Chondrocyte (in vitro differentiated cells): ENCODE measurements around the gene COQ10A. TPM values are rescaled to one million over a fixed set of nuclear protein-coding genes. Genes with fewer than 3 reads are reported as not detected.
"Not testable (repeated sequence)": the region's sequence is repeated elsewhere in the genome, so short reads cannot be mapped to it uniquely, and the experiment has no call there.

ENCODE experiments used
- DNase-seq: peaks from one replicate; pipeline ENCODE4 v3.0.0; 2021; ENCODE audit warnings: mixed read lengths, low spot score
- H3K27ac Mint-ChIP-seq: one replicate; pipeline ENCODE4 v1.8.0; 2021; ENCODE audit warnings: mild to moderate bottlenecking, moderate library complexity, mixed read lengths; ENCODE audit not compliant: unreplicated experiment
- H3K27me3 Mint-ChIP-seq: 2 replicates; pipeline ENCODE4 v1.8.0; 2021; ENCODE audit warnings: low read depth, mixed read lengths
- H3K36me3 Mint-ChIP-seq: 2 replicates; pipeline ENCODE4 v1.8.0; 2021; ENCODE audit warnings: low read depth, mixed read lengths
- H3K4me1 Mint-ChIP-seq: 2 replicates; pipeline ENCODE4 v1.8.0; 2021; ENCODE audit warnings: low read depth, mild to moderate bottlenecking, mixed read lengths
- H3K4me3 Mint-ChIP-seq: one replicate; pipeline ENCODE4 v1.8.0; 2021; ENCODE audit warnings: mild to moderate bottlenecking, moderate library complexity, mixed read lengths; ENCODE audit not compliant: unreplicated experiment
- H3K9me3 Mint-ChIP-seq: 2 replicates; pipeline ENCODE4 v1.8.0; 2021; ENCODE audit warnings: low read depth, mixed read lengths
- total RNA-seq: library from RNA; stranded (reverse); gene quantifications from 3 replicates; pipeline ENCODE4 v1.2.1, GENCODE V29; 2021
- TF ChIP-seq, protein P1 (sequence below): fragments of 200-600 bp; sonication (generic); IDR thresholded peaks from 2 replicates; pipeline ENCODE4 v1.5.0; 2021; ENCODE audit warnings: antibody characterized with exemption, mild to moderate bottlenecking, moderate library complexity

COQ10A gene
- total RNA-seq, 1 donor from 2014 or later: 9.8 TPM

DNA sequence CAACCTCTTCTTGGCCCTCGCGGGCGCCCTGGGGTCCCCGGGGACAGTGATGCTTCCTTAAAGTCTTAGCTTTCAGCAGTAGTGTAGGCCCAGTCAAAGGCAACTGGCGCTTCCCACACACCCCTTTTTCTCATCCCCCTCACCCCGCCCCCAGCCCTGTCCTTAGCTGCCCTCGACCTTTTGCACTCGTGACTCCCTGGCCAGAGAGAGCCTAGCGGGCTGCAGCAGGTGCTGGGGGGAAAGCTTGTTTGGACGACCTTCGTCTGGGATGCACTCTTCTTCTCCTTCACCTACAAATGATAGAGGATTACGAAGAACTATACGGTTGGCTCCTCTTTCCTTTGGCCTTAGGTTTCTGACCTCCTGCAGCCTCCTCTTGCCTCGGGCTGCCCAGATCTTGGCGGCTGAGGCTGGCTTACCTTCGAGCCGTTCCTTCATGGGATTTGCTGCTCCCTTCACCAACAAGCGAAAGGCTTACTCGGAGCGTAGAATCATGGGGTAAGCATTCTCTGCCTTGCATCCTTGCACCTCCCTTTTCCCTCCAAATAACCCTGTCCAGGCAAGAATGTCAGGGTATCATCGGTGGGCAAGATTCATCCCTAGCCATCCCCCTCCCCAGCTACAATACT, 815 bp downstream of the COQ10A start:
- DNase-seq: no peak
- Mint-ChIP-seq H3K4me1 (peaks cover 23% of the 10 kb centered on the region), H3K9me3 (no peaks in the 10 kb centered on the region), H3K27ac (peak overlapping the region; percentile 70), H3K36me3 (peaks cover 5% of the 10 kb centered on the region), H3K27me3 (no peaks in the 10 kb centered on the region), H3K4me3 (peak overlapping the region; percentile 87)
- TF ChIP-seq, protein P1, sequence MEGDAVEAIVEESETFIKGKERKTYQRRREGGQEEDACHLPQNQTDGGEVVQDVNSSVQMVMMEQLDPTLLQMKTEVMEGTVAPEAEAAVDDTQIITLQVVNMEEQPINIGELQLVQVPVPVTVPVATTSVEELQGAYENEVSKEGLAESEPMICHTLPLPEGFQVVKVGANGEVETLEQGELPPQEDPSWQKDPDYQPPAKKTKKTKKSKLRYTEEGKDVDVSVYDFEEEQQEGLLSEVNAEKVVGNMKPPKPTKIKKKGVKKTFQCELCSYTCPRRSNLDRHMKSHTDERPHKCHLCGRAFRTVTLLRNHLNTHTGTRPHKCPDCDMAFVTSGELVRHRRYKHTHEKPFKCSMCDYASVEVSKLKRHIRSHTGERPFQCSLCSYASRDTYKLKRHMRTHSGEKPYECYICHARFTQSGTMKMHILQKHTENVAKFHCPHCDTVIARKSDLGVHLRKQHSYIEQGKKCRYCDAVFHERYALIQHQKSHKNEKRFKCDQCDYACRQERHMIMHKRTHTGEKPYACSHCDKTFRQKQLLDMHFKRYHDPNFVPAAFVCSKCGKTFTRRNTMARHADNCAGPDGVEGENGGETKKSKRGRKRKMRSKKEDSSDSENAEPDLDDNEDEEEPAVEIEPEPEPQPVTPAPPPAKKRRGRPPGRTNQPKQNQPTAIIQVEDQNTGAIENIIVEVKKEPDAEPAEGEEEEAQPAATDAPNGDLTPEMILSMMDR: no peak

DNA sequence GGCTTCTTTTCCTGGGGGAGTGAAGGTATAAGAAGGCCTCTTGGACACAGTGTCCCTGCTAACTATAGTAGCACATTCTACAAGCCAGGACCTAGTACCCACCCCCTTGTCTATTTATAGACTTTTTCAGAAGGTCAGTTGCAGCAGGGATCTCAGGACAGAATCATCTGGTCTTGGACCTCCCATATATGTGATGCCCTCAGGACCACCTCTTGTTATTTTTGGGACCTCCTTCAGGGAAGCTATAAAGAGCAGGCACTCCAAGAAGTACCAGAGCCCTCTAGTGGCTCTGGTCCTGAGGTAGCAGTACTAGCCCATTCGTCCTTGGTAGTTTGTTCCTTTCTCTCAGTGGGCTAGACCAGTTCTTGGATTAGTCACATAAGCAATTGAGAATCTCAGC, 4.3 kb downstream of the COQ10A start:
- Mint-ChIP-seq H3K36me3 (peaks cover 21% of the 10 kb centered on the region), H3K9me3 (no peaks in the 10 kb centered on the region), H3K4me3 (no peak overlapping the region), H3K27ac (peak overlapping the region; percentile 52), H3K4me1 (peaks cover 20% of the 10 kb centered on the region), H3K27me3 (no peaks in the 10 kb centered on the region)
- TF ChIP-seq, protein P1: peak; percentile 73
- DNase-seq: no peak

DNA sequence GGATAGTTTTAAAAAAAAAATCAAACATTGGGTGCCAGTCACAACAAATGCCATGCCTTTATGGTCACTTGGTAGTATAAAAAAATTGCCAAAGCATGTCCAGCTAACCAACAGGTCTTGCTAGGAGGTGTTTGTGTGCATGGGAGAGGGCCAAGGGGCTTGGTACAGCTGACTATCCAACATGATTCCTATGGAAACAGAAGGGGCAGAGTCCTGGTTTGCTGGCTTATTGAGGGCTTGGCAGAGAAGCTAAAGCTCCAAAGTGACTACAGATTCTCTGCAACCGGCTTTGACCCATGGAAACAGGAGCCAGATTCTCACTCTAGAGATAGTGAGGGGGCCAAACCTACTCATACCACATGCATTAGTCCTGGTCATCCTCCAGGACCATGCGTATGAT, 5.7 kb downstream of the COQ10A start:
- peaks cover 22% of the 10 kb centered on the region for H3K36me3 Mint-ChIP-seq

DNA sequence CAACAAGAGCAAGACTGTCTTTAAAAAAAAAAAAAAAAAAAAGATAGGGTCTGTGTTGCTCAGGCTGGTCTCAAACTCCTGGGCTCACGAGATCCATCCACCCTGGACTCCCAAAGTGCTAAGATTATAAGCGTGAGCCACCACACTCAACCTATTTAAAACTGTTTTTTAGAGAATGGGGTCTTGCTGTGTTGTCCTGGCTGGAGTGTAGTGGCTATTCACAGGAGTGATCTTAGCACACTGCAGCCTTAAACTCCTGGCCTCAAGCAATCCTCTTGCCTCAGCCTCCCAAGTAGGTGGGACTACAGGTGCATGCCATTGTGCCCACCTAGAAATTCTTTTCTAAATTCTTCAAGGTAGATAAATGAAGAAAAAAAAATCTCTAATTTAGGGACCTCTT, 7.6 kb downstream of the COQ10A start:
- peaks cover 5% of the 10 kb centered on the region for H3K4me1 Mint-ChIP-seq
- H3K27ac Mint-ChIP-seq: no peak overlapping the region
- no peaks in the 10 kb centered on the region for H3K27me3 Mint-ChIP-seq
- H3K4me3 Mint-ChIP-seq: no peak overlapping the region
- no peaks in the 10 kb centered on the region for H3K9me3 Mint-ChIP-seq
- no peak for DNase-seq
- TF ChIP-seq, protein P1: no peak
- H3K36me3 Mint-ChIP-seq: peaks cover 29% of the 10 kb centered on the region

More for the DNA sequence above, 5.7 kb downstream of the COQ10A start:
- not testable (repeated sequence) for H3K27me3 Mint-ChIP-seq, H3K9me3 Mint-ChIP-seq, H3K4me3 Mint-ChIP-seq, DNase-seq, H3K27ac Mint-ChIP-seq
- H3K4me1 Mint-ChIP-seq: peaks cover 12% of the 10 kb centered on the region

DNA sequence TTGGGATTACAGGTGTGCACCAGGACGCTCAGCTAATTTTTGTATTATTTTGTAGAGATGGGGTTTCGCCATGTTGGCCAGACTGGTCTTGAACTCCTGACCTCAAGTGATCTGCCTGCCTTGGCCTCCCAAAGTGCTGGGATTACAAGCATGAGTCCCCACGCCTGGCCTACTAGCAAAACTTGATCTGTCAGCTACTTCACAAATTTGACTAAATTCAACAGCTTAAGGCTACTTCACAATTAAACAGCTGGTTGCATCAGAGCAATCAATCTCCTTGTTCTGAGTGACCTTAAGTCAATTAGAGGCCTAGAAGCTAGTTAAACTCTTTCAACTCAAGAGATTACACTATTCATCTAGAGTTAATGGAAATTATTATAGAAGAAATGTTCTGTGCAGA, 12.2 kb downstream of the COQ10A start:
- Mint-ChIP-seq H3K36me3 (peaks cover 35% of the 10 kb centered on the region), H3K4me1 (no peaks in the 10 kb centered on the region), H3K27me3 (no peaks in the 10 kb centered on the region), H3K27ac (no peak overlapping the region), H3K4me3 (no peak overlapping the region), H3K9me3 (no peaks in the 10 kb centered on the region)
- no peak for DNase-seq
- TF ChIP-seq, protein P1: no peak

DNA sequence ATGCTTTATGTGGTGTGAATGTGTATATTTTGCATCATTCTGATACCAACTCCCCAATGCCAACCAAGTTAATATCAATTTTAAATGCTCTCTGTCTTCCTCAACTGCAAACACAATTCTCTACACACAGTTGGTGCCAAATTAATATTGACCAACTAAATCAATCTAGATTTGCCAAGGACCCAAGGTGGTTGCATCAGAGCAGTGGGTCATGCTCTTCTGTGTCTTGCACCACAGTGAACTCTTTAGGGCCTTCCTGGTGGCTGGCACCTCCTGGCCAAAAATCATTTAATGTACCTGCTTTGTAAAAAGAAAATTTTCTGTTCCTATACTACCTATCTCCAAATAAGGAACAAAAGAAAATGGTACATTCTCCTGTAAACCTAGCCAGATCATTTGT, 14.1 kb downstream of the COQ10A start:
- H3K9me3 Mint-ChIP-seq: no peaks in the 10 kb centered on the region
- no peaks in the 10 kb centered on the region for H3K27me3 Mint-ChIP-seq
- H3K27ac Mint-ChIP-seq: no peak overlapping the region
- H3K4me1 Mint-ChIP-seq: no peaks in the 10 kb centered on the region
- H3K36me3 Mint-ChIP-seq: peaks cover 32% of the 10 kb centered on the region
- DNase-seq: no peak
- TF ChIP-seq, protein P1: no peak
- H3K4me3 Mint-ChIP-seq: no peak overlapping the region
